T47D (cell line): ENCODE measurements around the gene TNS4.

Experiments
- DNase-seq, 2 experiments: peaks; one replicate each; pipeline versions ENCODE4 v3.0.0 to v3.0.0-alpha.2; 2011 to 2012; ENCODE audit warnings: low read depth in 1 of 2, low spot score in 1 of 2
- JUND ChIP-seq: IDR thresholded peaks from 2 replicates; pipeline ENCODE4 v1.6.1; 2012; ENCODE audit warnings: low read depth
- in situ Hi-C: cut with HindIII; loops from 2 replicates; pipeline ENCODE4 v1.10.0; 2016; ENCODE audit warnings: low sequenced_read_pairs, low pct_unique_long_range_greater_than_20kb

Gene TNS4

DNA sequence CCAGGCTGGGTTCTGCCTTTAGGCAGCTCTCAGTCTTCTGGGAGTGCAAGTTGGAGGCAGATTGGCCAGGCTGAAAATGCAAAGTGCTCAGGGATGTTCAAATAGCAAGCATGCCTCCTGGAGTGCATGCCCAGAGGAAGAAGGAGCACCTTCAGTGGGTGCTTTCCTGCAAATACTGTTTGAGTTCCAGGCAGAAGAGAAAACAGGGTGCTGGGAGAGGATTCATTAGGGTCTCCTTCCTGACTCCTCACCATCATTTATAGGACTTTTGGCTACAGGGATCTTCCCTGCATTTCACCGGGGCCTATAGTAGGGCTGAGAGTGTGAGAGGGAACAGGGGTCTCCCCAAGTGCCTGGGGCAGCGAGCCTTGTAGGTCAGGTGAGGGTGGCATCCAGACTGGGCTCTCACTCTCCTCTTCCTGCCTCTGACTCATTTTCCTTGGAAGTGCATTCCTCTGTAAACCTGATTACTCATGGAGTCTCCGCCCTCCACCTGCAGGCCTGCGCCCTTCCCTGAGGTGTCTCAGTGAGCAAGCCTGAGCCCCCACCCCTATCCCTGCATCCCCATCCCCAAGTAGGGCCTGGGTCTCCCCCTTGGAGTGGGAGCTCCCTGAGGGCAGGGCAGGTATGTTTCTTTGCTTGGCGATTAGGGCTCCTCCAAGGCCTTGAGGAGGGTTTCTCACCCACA, 17.1 kb upstream of the TNS4 start:
- TF ChIP-seq JUND: no peak
- no peak for DNase-seq
- in situ Hi-C loops: no loop called here

DNA sequence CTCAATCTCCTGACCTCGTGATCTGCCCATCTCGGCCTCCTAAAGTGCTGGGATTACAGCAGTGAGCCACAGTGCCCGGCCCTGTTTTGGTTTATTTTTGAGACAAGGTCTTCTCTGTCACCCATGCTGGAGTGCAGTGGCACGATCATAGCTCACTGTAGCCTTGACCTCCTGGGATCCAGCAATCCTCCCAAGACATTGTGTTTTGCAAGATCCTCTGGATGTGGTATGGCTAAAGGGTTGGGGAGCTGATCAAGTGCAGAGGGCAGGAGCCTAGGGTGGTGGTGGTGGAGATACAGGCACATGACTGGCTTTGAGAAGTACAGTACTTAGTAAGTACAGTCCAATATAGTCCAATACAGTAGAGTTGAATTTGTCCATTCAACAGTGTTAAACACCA, 16.6 kb upstream of the TNS4 start:
- no peak for TF ChIP-seq JUND
- in situ Hi-C loops: no loop called here
- DNase-seq: no peak

DNA sequence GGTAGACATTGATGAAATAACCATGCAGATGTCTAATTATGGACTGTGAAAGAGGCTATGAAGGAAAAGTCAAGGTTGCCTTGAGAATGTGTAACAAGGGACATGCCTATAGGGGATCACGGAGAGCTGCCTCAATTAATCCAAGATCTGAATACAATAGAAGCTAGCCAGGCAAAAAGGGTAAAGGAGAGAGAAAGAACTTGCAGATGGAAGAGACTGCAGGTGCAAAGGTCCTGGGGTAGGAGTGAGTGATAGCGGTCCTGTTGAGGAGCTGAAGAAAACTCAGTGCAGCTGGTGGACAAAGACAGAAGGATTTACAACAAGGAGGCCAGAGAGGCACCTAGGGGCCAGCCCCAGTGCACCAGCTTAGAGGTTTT, 15.9 kb upstream of the TNS4 start:
- in situ Hi-C loops: no loop called here
- TF ChIP-seq JUND: no peak
- no peak for DNase-seq

DNA sequence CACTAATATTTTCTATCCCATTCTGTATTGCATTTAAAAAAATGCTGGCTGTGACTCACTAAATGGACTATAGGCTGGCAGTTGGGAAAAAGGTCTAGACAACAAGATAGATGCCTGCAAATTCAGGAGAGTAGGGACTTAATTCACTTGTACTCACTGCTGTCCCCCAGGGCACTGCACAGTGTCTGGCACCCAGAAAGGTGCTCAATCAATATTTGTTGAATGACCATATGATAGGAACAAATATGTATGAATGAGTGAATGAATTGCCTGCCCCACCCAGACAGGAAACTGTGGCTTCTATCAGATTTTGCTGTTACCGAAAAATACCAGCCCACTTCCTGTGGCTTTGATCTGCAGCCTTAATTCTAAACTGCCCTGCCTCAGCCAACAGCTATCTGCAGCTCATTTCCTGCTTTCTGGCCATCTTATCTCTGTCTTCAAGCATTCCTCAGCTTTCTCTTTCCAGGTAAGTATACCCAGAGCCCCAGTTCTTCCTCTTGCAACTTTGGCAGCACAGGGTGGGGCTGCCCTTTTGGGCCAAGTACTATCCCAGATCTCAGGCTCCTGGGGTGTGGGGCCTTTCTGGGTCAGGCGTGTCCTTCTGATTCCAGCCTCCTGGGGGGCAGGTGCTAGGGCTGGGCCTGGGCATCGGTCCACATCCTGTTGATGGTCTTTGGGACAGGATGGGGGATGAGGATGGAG, 15.3 kb upstream of the TNS4 start:
- no peak for DNase-seq

DNA sequence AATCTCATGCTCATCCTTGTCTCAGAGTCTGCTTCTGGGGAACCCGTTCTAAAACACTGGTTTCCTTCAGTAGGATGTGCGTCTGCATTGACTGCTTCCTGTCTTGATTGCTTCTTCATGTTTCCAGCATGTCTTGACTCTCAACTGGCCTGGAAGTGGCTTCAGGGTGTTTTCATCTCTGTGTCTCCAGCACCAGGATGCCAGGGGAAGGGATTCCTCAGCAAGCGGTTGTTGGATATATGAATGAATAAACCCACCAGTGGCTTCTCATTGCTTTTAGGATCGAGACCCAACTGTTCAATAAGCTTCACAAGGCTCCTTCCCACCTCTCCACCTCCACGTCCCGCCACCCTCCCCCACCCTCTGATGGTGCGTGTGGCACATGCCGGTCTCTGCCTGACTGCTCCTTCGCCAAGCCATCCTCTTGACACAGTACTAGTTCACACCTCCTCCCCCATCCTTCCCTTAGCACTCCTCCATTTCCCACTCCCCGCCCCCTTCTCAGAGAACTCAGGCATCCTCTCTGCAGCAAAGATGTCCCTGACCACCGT, 14.1 kb upstream of the TNS4 start:
- in situ Hi-C loops: no loop called here
- no peak for TF ChIP-seq JUND
- DNase-seq: no peak

More for the DNA sequence above, 15.3 kb upstream of the TNS4 start:
- in situ Hi-C loops: no loop called here
- no peak for TF ChIP-seq JUND

DNA sequence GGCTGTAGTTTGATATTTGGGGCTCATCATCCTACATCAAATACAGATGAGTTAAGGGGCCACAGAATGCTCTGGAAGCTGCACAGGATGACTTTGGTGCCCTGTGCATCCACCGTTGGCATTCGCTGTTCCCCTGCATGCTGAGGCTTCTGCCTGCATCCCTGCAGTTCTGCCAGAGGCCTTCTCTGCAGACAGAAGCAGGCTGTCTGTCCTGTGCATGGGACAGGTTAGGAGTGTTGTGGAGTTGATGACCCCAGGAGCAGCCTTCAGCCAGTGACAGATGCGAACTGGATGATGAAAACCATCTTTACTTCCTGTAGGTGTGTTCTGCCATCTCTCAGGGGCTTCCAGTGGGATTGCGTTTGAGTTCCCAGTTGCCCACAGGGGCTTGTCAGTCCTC, 13.6 kb upstream of the TNS4 start:
- in situ Hi-C loops: no loop called here
- no peak for DNase-seq
- TF ChIP-seq JUND: no peak

DNA sequence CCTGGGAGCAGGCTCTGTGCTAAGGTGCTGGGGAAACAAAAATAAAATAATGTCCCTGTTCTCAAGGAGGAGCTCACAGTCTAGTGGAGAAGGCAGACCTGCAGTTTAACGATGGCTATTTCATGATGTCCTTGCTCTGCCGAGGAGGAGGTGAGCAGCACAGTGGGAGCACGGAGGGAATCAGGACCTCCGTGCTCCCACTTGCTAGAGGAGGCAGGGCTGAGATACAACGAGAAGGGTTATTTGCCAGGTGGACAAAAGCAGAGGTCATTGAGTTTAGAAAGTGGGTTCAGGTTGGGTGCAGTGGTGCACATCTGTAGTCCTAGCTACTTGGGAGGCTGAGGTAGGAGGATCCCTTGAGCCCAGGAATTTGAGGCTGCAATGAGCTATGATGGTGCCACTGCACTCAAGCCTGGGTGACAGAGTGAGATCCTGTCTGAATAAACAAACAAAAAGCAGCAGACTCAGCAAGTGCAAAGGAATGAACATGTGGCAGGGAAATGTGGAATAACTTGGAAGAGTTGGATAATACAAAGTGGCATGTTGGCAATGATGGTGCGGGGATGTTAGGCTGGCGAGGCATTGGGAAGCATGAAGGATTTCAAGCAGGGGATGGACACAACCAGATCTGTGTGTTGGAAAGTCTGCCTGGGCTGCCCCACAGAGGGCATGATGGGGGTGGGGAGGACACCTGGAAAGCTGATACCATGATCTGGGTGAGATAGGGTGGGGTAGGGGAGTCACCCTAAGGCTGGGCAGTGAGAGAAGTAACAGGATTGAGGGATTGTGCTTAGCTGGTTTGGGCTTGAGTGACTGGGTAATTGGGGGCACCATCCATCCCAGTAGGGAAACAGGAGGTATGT, 12.8 kb upstream of the TNS4 start:
- TF ChIP-seq JUND: no peak
- DNase-seq: no peak
- in situ Hi-C loops: no loop called here

DNA sequence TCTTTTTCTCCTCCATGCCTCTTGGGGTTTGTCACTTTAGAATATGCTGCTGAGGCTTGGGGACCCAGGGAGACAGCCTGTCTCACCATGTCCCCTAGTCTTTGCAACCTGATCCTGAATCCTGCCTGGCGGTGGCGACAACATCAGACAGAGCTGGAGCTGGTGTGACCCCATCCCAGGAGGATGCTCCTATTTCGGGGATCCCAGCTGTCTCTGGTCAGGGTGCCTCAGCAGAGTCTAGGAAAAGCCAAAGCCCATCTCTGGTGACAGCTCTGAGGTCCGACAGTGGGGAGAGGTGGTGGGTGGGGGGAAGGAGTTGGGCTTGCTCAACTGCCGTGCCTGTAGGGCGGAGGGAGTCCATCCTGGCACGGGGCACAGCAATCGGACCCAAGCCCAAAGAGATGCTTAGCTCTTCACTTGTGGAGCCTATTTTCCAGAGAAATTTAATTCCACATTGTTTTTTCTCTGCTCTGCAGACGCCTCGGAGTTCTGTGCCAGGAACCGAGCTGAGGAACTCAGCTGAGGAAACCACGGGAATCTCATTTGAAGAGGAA, 10.3 kb upstream of the TNS4 start:
- no peak for TF ChIP-seq JUND
- DNase-seq: no peak
- in situ Hi-C loops: no loop called here

DNA sequence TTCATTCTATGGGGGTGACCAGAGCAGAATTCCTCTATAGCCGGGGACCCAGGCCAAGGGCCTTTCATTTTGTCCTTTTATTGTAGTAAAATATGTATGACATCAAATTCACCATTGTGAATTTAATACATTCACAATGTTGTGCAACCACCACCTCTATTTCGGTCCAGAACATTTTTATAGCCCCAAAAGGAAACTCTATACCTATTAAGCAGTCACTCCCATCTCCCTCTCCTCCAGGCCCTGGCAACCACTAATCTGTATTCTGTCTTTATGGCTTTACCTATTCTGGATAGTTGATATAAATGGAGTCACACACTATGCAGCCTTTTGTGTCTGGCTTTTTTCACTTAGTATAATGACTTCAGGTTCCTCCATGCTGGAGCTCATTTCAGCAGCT, 9.7 kb upstream of the TNS4 start:
- no peak for TF ChIP-seq JUND
- in situ Hi-C loops: no loop called here
- no peak for DNase-seq

DNA sequence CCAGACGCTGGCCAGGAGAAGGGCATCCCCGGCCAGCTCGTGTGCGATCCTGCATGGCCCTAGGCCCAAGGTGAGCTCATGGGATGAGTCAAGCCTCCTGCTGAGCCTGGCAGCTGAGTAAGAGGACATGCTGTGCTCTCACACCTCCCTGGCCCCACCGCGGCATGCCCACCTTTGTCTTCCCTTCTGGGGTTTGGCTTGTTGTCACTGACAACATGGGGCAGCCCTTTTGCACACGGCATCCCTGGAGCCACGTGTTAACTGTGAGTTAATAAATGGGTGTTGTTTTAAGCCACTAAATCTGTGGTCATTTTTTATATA, 8.9 kb upstream of the TNS4 start:
- no peak for DNase-seq
- in situ Hi-C loops: no loop called here
- TF ChIP-seq JUND: no peak

DNA sequence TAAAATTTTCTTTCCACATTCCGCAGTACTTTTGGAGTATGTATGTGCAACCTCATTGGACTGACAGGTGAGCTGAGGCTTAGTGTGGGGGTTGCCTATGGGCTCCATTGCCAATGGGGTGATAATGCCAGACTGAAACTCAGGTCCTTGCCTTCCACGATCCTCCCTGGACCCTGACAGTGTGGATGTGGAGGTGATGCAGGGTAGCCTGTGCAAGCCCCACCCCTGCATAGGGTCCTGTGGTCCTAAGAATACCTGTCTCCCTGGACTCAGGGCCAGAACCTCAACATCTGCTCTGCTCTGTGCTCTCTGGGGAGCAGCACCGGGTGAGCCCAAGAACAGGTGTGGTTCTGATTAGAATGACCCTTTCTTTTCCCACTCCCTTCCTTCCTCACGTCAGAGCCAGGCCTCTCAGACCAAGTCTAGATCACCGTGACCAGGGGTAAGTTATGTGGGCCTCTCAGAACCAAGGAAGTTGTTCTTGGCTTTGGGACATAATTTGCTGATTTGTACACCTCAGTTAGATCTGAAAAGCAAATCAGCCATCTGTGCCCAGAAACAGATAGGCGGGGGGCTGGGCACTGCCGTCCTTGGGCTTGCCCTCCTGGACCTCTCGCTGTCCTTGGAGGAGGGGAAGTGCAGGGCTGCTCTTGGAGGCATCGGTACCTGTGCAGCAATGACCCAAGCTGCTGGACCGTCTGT, 8.4 kb upstream of the TNS4 start:
- in situ Hi-C loops: no loop called here
- TF ChIP-seq JUND: no peak
- DNase-seq: no peak

DNA sequence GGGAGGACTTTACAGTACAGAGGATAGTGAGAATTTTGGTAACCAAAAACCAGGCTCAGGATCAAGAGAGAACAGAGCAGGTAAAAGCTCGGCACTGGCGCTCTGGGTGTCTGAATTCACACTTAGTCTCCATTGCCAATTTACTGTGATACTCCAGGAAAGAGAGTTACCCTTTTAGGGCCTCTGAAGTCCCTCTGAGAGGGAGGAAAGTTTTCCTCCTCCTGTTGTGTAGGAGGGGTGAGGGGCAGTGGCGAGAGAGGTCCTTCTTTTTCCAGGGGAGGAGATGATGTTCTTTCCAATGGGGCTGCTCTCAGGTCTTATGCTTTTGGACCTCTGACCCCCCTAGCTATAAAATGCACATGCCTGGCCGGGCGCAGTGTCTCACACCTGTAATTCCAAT, 5.4 kb upstream of the TNS4 start:
- no peak for TF ChIP-seq JUND
- in situ Hi-C loops: no loop called here
- no peak for DNase-seq

DNA sequence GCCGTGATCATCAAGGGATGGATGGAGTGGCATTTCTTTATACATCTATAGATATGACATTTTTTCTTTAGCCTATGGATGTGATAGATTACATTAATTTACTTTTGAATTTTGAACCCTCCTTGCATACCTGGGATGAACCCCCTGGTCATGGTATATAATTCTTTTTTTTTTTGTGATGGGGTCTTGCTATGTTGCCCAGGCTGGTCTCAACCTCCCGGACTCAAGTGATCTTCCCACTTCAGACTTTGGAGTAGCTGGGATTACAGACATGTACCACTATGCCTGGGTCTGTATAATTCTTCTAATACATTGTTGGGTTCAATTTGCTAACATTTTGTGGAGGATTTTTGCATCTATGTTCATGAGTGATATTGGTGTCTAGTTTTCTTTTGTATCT, 1.7 kb upstream of the TNS4 start:
- in situ Hi-C loops: no loop called here
- TF ChIP-seq JUND: no peak
- DNase-seq: no peak
